ENCODE results near the gene CLMN. TPM values are rescaled to one million over a fixed set of nuclear protein-coding genes. Genes with fewer than 3 reads are reported as not detected.

CLMN gene
- total RNA-seq, 2 experiments from 2014 or later = 0.75 to 1.5 TPM

- H3K4me3 Mint-ChIP-seq = no peak overlapping the region
- intact Hi-C loops (cut with DNase I, micrococcal nuclease) = no loop called here
- ChIA-PET POLR2A (no interaction called here), CTCF (no interaction called here)
- H3K27ac Mint-ChIP-seq = no peak overlapping the region
- no peaks in the 10 kb centered on the region for H3K36me3 Mint-ChIP-seq (ENCODE audit: low read depth)
- H3K27me3 Mint-ChIP-seq = no peaks in the 10 kb centered on the region
- DNase-seq = no peak
- H3K4me1 Mint-ChIP-seq = no peaks in the 10 kb centered on the region
- H3K9me3 Mint-ChIP-seq (ENCODE audit: low read depth) = no peaks in the 10 kb centered on the region
- ATAC-seq = no peak
Measured at GRCh38 chr14:95228240-95228639, 91.5 kb downstream of the CLMN start.

GRCh38 chr14:95227279-95227860, 92.3 kb downstream of the CLMN start:
- POLR2A ChIA-PET = no interaction called here
- no peaks in the 10 kb centered on the region for H3K36me3 Mint-ChIP-seq (ENCODE audit: low read depth)
- no peak overlapping the region for H3K27ac Mint-ChIP-seq
- CTCF ChIA-PET = no interaction called here
- H3K9me3 Mint-ChIP-seq (ENCODE audit: low read depth) = no peaks in the 10 kb centered on the region
- intact Hi-C loops (cut with DNase I, micrococcal nuclease) = no loop called here
- H3K27me3 Mint-ChIP-seq = no peaks in the 10 kb centered on the region
- DNase-seq = no peak
- H3K4me1 Mint-ChIP-seq = no peaks in the 10 kb centered on the region
- no peak overlapping the region for H3K4me3 Mint-ChIP-seq
- ATAC-seq = no peak

DNA sequence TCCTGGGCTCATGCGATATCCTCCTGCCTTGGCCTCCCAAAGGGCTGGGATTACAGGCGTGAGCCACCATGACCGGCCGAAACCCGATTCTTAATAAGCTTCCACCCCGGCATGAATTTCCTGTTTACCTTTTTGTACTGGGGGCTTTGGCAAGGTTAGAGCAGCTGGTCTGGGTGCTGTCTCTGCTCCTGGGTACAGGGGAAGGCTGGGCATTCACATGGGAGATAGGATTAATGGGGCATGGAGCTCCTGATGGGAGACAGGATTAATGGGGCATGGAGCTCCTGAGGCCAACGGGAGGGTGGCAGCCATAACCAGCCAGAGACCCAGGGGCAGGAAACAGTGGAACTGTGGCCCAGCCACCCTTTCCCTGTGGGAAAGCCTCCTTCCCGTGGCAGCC, 92.9 kb downstream of the CLMN start:
- H3K9me3 Mint-ChIP-seq (ENCODE audit: low read depth) = no peaks in the 10 kb centered on the region
- no peak for DNase-seq
- H3K27ac Mint-ChIP-seq = no peak overlapping the region
- no peak overlapping the region for H3K4me3 Mint-ChIP-seq
- ChIA-PET POLR2A (no interaction called here), CTCF (no interaction called here)
- no peaks in the 10 kb centered on the region for H3K4me1 Mint-ChIP-seq
- intact Hi-C loops (cut with DNase I, micrococcal nuclease) = no loop called here
- ATAC-seq = no peak
- H3K27me3 Mint-ChIP-seq = no peaks in the 10 kb centered on the region
- H3K36me3 Mint-ChIP-seq (ENCODE audit: low read depth) = no peaks in the 10 kb centered on the region

DNA sequence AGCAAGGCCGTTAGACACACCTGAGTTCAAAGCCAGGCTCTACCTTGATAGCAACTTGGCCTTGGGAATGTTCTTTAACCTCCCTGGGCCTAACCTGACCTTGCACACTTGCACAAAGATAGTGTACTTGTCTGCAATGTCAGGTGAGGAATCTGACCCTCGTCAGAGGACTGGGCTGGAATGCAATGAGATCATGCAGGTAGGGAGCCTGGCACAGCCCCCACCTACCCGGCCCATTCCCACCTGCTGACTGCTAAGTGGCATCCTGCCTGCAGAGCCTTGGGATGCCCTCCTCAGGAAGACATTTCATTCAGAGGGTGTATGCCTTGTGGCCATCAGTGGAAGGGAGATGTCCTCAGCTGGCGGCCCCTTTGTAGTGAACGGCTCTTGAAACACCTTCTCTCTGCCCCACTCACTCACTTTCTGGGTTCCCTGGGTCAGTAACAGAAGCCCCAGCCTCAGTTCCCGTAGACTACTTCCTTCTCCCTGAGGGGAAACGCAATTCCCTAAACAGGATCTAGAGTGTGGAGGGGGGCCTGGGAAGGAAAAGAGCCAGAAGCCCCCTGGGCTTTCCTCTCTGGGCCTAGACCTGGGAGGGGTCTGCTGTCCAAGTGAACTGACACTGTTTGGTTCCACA, 94.3 kb downstream of the CLMN start:
- Mint-ChIP-seq H3K36me3 (ENCODE audit: low read depth) (no peaks in the 10 kb centered on the region), H3K27me3 (no peaks in the 10 kb centered on the region), H3K9me3 (ENCODE audit: low read depth) (no peaks in the 10 kb centered on the region), H3K4me1 (no peaks in the 10 kb centered on the region), H3K4me3 (no peak overlapping the region), H3K27ac (no peak overlapping the region)
- CTCF ChIA-PET = interaction anchor here (0.6 kb wide), 1 partner anchor 54 kb away, joined by 3 read pairs; no protein-coding TSS in a partner anchor
- POLR2A ChIA-PET = no interaction called here
- ATAC-seq (no peak), DNase-seq (no peak)
- intact Hi-C loops (cut with DNase I, micrococcal nuclease) = no loop called here

DNA sequence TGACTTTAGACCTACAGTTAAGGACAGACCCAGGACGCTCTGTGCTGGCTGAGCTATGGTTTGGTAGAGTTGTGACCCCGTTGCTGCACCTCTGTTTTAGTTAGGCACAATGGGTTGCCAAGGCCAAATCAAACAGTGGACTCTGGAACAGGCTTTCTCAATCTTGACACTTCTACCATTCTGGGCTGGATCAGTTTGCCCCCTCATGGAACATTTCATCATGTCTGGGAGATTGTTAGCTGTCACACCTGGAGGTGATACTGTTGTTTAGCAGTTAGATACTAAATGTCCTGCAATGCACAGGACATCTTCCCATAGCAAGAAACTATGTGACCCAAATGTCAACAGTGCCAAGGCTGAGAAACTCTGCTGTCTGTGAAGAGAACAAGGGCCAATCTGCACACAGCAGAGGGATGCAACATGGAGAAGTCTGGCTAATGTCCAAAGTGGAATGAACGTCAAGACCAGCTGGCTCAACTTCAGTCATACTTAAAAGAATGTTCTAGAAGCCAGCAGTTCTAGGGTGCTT, 96.8 kb downstream of the CLMN start:
- Mint-ChIP-seq H3K36me3 (ENCODE audit: low read depth) (no peaks in the 10 kb centered on the region), H3K27ac (no peak overlapping the region), H3K27me3 (no peaks in the 10 kb centered on the region), H3K4me3 (no peak overlapping the region), H3K9me3 (ENCODE audit: low read depth) (no peaks in the 10 kb centered on the region), H3K4me1 (no peaks in the 10 kb centered on the region)
- ATAC-seq (no peak), DNase-seq (no peak)
- POLR2A ChIA-PET = no interaction called here
- intact Hi-C loops (cut with DNase I, micrococcal nuclease) = no loop called here
- CTCF ChIA-PET = no interaction called here

GRCh38 chr14:95222151-95222631, 97.5 kb downstream of the CLMN start:
- H3K27me3 Mint-ChIP-seq = no peaks in the 10 kb centered on the region
- intact Hi-C loops (cut with DNase I, micrococcal nuclease) = no loop called here
- H3K36me3 Mint-ChIP-seq (ENCODE audit: low read depth) = no peaks in the 10 kb centered on the region
- POLR2A ChIA-PET = no interaction called here
- DNase-seq = no peak
- H3K27ac Mint-ChIP-seq = no peak overlapping the region
- no peaks in the 10 kb centered on the region for H3K9me3 Mint-ChIP-seq (ENCODE audit: low read depth)
- CTCF ChIA-PET = interaction anchor here (1.4 kb wide), 1 partner anchor 19 kb away, joined by 4 read pairs; no protein-coding TSS in a partner anchor
- ATAC-seq = no peak
- H3K4me1 Mint-ChIP-seq = no peaks in the 10 kb centered on the region
- no peak overlapping the region for H3K4me3 Mint-ChIP-seq

GRCh38 chr14:95221531-95221930, 98.2 kb downstream of the CLMN start:
- no peaks in the 10 kb centered on the region for H3K9me3 Mint-ChIP-seq (ENCODE audit: low read depth)
- intact Hi-C loops (cut with DNase I, micrococcal nuclease) = no loop called here
- DNase-seq = no peak
- ChIA-PET POLR2A (no interaction called here), CTCF (interaction anchor here (1.4 kb wide), 1 partner anchor 19 kb away, joined by 4 read pairs; no protein-coding TSS in a partner anchor)
- H3K27me3 Mint-ChIP-seq = no peaks in the 10 kb centered on the region
- H3K4me1 Mint-ChIP-seq = no peaks in the 10 kb centered on the region
- H3K36me3 Mint-ChIP-seq (ENCODE audit: low read depth) = no peaks in the 10 kb centered on the region
- H3K4me3 Mint-ChIP-seq = no peak overlapping the region
- ATAC-seq = no peak
- no peak overlapping the region for H3K27ac Mint-ChIP-seq

DNA sequence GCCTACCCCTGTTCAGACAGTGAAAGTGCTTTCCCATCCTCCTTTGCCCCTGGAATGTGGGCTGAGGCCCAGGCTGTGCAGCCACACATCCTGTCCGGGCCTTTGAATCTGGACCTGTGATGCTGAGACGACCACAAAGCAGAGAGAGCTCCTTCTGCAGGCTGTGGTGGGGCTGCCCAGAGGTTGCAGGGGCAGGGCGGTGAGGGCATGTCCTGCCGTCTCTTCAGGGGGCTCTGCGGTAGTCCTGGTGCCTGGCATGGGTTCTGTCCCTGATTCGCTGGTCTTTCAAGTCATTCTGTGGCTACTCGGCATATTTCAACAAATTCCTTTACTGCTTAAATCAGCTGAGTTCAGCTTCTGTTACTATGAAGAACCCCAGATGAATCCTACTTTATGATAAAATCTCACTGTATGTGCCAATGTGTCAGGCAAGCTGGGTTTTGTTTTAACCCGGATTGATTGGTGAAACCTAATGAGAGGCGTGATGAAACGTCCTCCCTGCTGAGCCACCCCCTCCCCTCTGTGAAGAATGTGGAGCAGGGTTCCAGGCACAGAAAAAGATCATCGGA, 99.0 kb downstream of the CLMN start:
- H3K9me3 Mint-ChIP-seq (ENCODE audit: low read depth) = no peaks in the 10 kb centered on the region
- CTCF ChIA-PET = no interaction called here
- intact Hi-C loops (cut with DNase I, micrococcal nuclease) = no loop called here

DNA sequence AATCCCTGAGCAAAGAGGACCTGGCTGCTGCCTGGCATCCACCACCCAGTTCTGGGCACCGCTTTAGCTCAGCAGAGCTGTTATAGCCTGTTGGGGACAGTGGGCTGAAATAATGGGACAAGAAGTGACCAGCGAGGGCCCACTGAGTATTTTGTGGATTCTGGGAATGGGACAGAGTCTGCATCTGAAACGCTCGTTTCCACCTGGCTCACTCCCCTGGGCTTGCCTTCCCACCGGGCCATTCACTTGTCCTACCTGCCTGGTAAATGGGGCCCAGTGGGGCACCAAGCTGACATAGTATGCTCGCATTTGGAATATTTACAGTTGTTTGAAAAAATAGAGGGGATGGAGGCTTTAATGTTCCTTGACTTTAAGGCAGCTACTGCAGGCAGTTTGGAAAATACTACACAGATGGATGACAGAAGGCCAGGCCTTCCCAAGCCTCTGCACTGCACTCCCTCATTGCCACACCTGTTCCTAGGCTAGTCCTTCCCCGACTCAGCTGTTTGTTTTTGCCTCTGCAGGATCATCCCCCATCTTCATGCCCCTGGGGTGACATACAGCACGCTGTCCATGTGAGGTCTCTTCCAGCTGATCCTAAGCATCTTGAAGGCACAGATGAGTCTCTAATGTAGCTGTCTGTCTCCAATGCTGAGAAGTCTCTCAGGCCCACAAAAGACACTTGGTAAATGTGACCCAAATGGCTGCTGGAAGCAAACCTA, 101.1 kb downstream of the CLMN start:
- Mint-ChIP-seq H3K27me3 (peaks cover 1% of the 10 kb centered on the region), H3K4me1 (no peaks in the 10 kb centered on the region), H3K36me3 (ENCODE audit: low read depth) (no peaks in the 10 kb centered on the region), H3K27ac (no peak overlapping the region), H3K4me3 (no peak overlapping the region), H3K9me3 (ENCODE audit: low read depth) (no peaks in the 10 kb centered on the region)
- intact Hi-C loops (cut with DNase I, micrococcal nuclease) = no loop called here
- DNase-seq (no peak), ATAC-seq (no peak)
- ChIA-PET CTCF (no interaction called here), POLR2A (no interaction called here)

More for the DNA sequence above, 99.0 kb downstream of the CLMN start:
- no peaks in the 10 kb centered on the region for H3K36me3 Mint-ChIP-seq (ENCODE audit: low read depth)
- DNase-seq = no peak
- no peak overlapping the region for H3K27ac Mint-ChIP-seq
- POLR2A ChIA-PET = no interaction called here
- H3K27me3 Mint-ChIP-seq = peaks cover 1% of the 10 kb centered on the region
- no peak for ATAC-seq
- no peak overlapping the region for H3K4me3 Mint-ChIP-seq
- no peaks in the 10 kb centered on the region for H3K4me1 Mint-ChIP-seq

- no peaks in the 10 kb centered on the region for H3K36me3 Mint-ChIP-seq (ENCODE audit: low read depth)
- ATAC-seq = no peak
- peaks cover 1% of the 10 kb centered on the region for H3K27me3 Mint-ChIP-seq
- no peak overlapping the region for H3K4me3 Mint-ChIP-seq
- no peak overlapping the region for H3K27ac Mint-ChIP-seq
- no peak for DNase-seq
- POLR2A ChIA-PET = no interaction called here
- intact Hi-C loops (cut with DNase I, micrococcal nuclease) = no loop called here
- H3K9me3 Mint-ChIP-seq (ENCODE audit: low read depth) = no peaks in the 10 kb centered on the region
- H3K4me1 Mint-ChIP-seq = no peaks in the 10 kb centered on the region
- CTCF ChIA-PET = no interaction called here
Measured at GRCh38 chr14:95218006-95218405, 101.7 kb downstream of the CLMN start.

DNA sequence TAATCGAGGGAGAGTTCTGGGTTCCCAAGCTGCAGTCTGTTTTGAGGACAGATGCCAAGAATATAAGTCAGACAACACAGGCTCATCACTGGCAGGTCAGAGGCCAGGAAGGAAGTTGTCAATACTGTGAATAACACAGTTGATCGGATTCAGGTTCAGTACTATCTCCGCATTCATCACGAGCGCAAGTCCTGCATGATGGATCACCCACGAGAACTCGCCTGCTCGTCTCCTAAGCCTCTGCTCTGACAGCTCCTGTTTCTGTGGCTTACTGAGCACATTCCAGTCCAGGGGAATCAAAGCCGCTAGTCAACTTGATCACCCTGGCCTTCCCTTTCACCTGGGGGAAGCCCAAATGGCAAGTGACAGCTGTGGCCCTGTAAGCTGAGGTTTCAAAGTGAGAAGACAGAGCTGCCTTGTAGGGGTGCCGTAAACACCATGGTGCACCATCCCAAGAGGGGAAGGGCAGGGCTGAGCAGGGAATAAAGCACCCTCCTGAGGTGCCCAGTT, 102.3 kb downstream of the CLMN start:
- DNase-seq = no peak
- Mint-ChIP-seq H3K27me3 (peaks cover 1% of the 10 kb centered on the region), H3K36me3 (ENCODE audit: low read depth) (no peaks in the 10 kb centered on the region), H3K4me1 (no peaks in the 10 kb centered on the region), H3K4me3 (no peak overlapping the region), H3K9me3 (ENCODE audit: low read depth) (no peaks in the 10 kb centered on the region), H3K27ac (no peak overlapping the region)
- ChIA-PET CTCF (no interaction called here), POLR2A (no interaction called here)
- no peak for ATAC-seq
- intact Hi-C loops (cut with DNase I, micrococcal nuclease) = no loop called here

All from activated CD4-positive, alpha-beta T cell treated with anti-CD3 and anti-CD28 coated beads for 36 hours (primary cell).